ENCODE data around the gene PROKR2. TPM values are rescaled to one million over a fixed set of nuclear protein-coding genes. Genes with fewer than 3 reads are reported as not detected.

The PROKR2 gene
- total and polyA plus RNA-seq, 2 donors (not counting 1 experiment from before 2014, with no cell fraction given): not detected

GRCh38 chr20:5313916-5314315, 2.8 kb downstream of the PROKR2 start:
- ChIA-PET CTCF (no interaction called here), POLR2A (no interaction called here)
- no peak overlapping the region for H3K9ac ChIP-seq (ENCODE audit: low read length)
- no peak for ATAC-seq (ENCODE audit: low read depth)
- H3K27ac ChIP-seq (ENCODE audit: low read length in 2 of 2): no peak overlapping the region
- H3K4me1 Mint-ChIP-seq: no peaks in the 10 kb centered on the region
- peaks cover 0 to 34% (median 2%) of the 10 kb centered on the region in 4 experiments for H3K27me3 ChIP-seq (replicated peaks in 1 of 4; ENCODE audit: control extremely low read depth in 1 of 4, control insufficient read depth in 3 of 4, insufficient read depth in 4 of 4, low read length in 3 of 4)
- H3K4me1 ChIP-seq (ENCODE audit: control insufficient read depth in 2 of 2, insufficient read depth in 2 of 2, low read length in 2 of 2): peaks cover 0 to 6% of the 10 kb centered on the region in 2 donors
- H3K9me3 Mint-ChIP-seq (ENCODE audit: insufficient read depth): peaks cover 5% of the 10 kb centered on the region
- no peak overlapping the region for H3K4me2 ChIP-seq (replicated peaks; ENCODE audit: low read depth, low read length, poor library complexity, severe bottlenecking)
- no peak for TF ChIP-seq EZH2 (IDR thresholded peaks at IDR 0.05; ENCODE audit: borderline replicate concordance, insufficient read depth, low read depth, low read length, poor library complexity, severe bottlenecking)
- TF ChIP-seq, protein P1, sequence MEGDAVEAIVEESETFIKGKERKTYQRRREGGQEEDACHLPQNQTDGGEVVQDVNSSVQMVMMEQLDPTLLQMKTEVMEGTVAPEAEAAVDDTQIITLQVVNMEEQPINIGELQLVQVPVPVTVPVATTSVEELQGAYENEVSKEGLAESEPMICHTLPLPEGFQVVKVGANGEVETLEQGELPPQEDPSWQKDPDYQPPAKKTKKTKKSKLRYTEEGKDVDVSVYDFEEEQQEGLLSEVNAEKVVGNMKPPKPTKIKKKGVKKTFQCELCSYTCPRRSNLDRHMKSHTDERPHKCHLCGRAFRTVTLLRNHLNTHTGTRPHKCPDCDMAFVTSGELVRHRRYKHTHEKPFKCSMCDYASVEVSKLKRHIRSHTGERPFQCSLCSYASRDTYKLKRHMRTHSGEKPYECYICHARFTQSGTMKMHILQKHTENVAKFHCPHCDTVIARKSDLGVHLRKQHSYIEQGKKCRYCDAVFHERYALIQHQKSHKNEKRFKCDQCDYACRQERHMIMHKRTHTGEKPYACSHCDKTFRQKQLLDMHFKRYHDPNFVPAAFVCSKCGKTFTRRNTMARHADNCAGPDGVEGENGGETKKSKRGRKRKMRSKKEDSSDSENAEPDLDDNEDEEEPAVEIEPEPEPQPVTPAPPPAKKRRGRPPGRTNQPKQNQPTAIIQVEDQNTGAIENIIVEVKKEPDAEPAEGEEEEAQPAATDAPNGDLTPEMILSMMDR (IDR thresholded peaks at IDR 0.05): no peak
- 96% methylated on average over 16 of the region's 17 CpGs for WGBS (ENCODE audit: insufficient coverage)
- no peaks in the 10 kb centered on the region for H3K79me2 ChIP-seq (ENCODE audit: control insufficient read depth, insufficient read depth, low read length)
- no peak overlapping the region for H3K27ac Mint-ChIP-seq
- H3K9me3 ChIP-seq (ENCODE audit: control extremely low read depth in 1 of 3, control insufficient read depth in 2 of 3, insufficient read depth in 1 of 3, low read length in 2 of 3): peaks cover 0 to 15% (median 4%) of the 10 kb centered on the region in 3 donors
- H3K4me3 Mint-ChIP-seq: no peak overlapping the region
- H4K20me1 ChIP-seq (ENCODE audit: control insufficient read depth, insufficient read depth, low read length, poor library complexity, severe bottlenecking): no peaks in the 10 kb centered on the region
- H3K27me3 Mint-ChIP-seq: peaks cover 42% of the 10 kb centered on the region
- no peaks in the 10 kb centered on the region for H3K36me3 ChIP-seq (replicated peaks in 1 of 2; ENCODE audit: control extremely low read depth in 1 of 2, control insufficient read depth in 1 of 2, extremely low read depth in 1 of 2, insufficient read depth in 2 of 2, low read length in 1 of 2)
- DNase-seq: no peak
- H3K4me3 ChIP-seq (ENCODE audit: control extremely low read depth in 1 of 5, extremely low read depth in 1 of 5, insufficient read depth in 1 of 5, low read depth in 2 of 5, low read length in 4 of 5): no peak overlapping the region
- no peak overlapping the region for H2AFZ ChIP-seq (ENCODE audit: insufficient read depth, low read depth, low read length, poor library complexity, severe bottlenecking)
- intact Hi-C loops (cut with micrococcal nuclease): no loop called here

GRCh38 chr20:5312518-5312917, 4.2 kb downstream of the PROKR2 start:
- no peaks in the 10 kb centered on the region for H3K79me2 ChIP-seq (ENCODE audit: control insufficient read depth, insufficient read depth, low read length)
- peaks cover 0 to 6% of the 10 kb centered on the region in 2 donors for H3K4me1 ChIP-seq (ENCODE audit: control insufficient read depth in 2 of 2, insufficient read depth in 2 of 2, low read length in 2 of 2)
- TF ChIP-seq EZH2 (IDR thresholded peaks at IDR 0.05; ENCODE audit: borderline replicate concordance, insufficient read depth, low read depth, low read length, poor library complexity, severe bottlenecking): no peak
- TF ChIP-seq, protein P1 (IDR thresholded peaks at IDR 0.05): no peak
- DNase-seq (no peak), ATAC-seq (ENCODE audit: low read depth) (no peak)
- peaks cover 0 to 26% (median 2%) of the 10 kb centered on the region in 4 experiments for H3K27me3 ChIP-seq (replicated peaks in 1 of 4; ENCODE audit: control extremely low read depth in 1 of 4, control insufficient read depth in 3 of 4, insufficient read depth in 4 of 4, low read length in 3 of 4)
- no CpG with 5 or more reads among the region's 5 CpGs for WGBS (ENCODE audit: insufficient coverage)
- Mint-ChIP-seq H3K4me1 (no peaks in the 10 kb centered on the region), H3K9me3 (ENCODE audit: insufficient read depth) (peaks cover 11% of the 10 kb centered on the region), H3K27me3 (peaks cover 30% of the 10 kb centered on the region), H3K4me3 (no peak overlapping the region), H3K27ac (no peak overlapping the region)
- intact Hi-C loops (cut with micrococcal nuclease): no loop called here
- H3K4me2 ChIP-seq (replicated peaks; ENCODE audit: low read depth, low read length, poor library complexity, severe bottlenecking): no peak overlapping the region
- no peak overlapping the region for H2AFZ ChIP-seq (ENCODE audit: insufficient read depth, low read depth, low read length, poor library complexity, severe bottlenecking)
- no peaks in the 10 kb centered on the region for H3K36me3 ChIP-seq (replicated peaks in 1 of 2; ENCODE audit: control extremely low read depth in 1 of 2, control insufficient read depth in 1 of 2, extremely low read depth in 1 of 2, insufficient read depth in 2 of 2, low read length in 1 of 2)
- CTCF ChIA-PET: no interaction called here
- H3K27ac ChIP-seq (ENCODE audit: low read length in 2 of 2): no peak overlapping the region
- no peak overlapping the region for H3K4me3 ChIP-seq (ENCODE audit: control extremely low read depth in 1 of 5, extremely low read depth in 1 of 5, insufficient read depth in 1 of 5, low read depth in 2 of 5, low read length in 4 of 5)
- peaks cover 0 to 25% (median 7%) of the 10 kb centered on the region in 3 donors for H3K9me3 ChIP-seq (ENCODE audit: control extremely low read depth in 1 of 3, control insufficient read depth in 2 of 3, insufficient read depth in 1 of 3, low read length in 2 of 3)
- H4K20me1 ChIP-seq (ENCODE audit: control insufficient read depth, insufficient read depth, low read length, poor library complexity, severe bottlenecking): no peaks in the 10 kb centered on the region
- H3K9ac ChIP-seq (ENCODE audit: low read length): no peak overlapping the region
- POLR2A ChIA-PET: no interaction called here

Measured in B cell (primary cell).